ENCODE results near the gene RLF.

Gene RLF

DNA sequence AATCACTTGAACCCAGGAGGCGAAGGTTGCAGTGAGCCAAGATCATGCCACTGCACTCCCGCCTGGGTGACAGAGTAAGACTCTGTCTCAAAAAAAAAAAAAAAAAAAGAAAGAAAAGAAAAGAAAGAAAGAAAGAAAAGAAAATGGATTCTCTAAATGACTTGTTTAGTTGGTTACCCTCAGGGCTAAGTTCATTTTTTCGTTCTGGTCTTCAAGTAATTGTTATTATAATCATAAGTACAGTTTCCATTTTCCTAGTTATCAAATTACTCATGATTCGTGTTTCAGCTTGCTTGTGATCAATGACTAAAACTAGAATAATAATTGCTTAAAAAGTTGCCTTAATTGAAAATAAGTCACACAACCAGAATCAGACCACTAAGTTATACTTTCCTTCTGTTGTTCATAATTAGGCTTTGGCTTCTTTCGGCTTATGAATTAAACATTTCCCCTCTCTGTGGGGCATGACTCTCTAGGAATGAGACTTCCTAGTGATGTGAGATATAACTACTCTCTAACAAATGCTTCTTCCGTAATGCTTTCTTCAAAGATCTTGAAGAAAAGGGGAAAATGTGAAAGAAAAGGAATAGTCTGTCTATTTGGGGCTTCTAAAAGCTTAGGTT lies 9.6 kb upstream of the RLF start:
- Histone ChIP-seq H3K36me3 (replicated peaks in 1 of 2; ENCODE audit: control insufficient read depth in 2 of 2, insufficient read depth in 2 of 2, low read length in 2 of 2) (no peaks in the 10 kb centered on the region), H2AFZ (ENCODE audit: low read length) (peak overlapping the region; percentile 78), H3K27ac (replicated peaks; ENCODE audit: low read length) (no peak overlapping the region), H3K14ac (ENCODE audit: low read length) (no peak overlapping the region), H3K23ac (ENCODE audit: low read depth, low read length, poor library complexity) (no peak overlapping the region), H3K9ac (ENCODE audit: low read depth, low read length, poor library complexity) (no peak overlapping the region), H3K79me1 (ENCODE audit: low read depth, low read length) (no peaks in the 10 kb centered on the region), H2AK5ac (ENCODE audit: low read depth, low read length) (no peak overlapping the region), H3K27me3 (ENCODE audit: control insufficient read depth in 3 of 3, insufficient read depth in 3 of 3, low read depth in 1 of 3, low read length in 3 of 3) (peaks cover 0 to 9% (median 0%) of the 10 kb centered on the region in 3 experiments), H4K91ac (ENCODE audit: low read depth, low read length, poor library complexity) (no peak overlapping the region), H4K8ac (ENCODE audit: low read depth, low read length) (no peak overlapping the region), H3K4ac (ENCODE audit: low read length) (no peak overlapping the region), H2BK15ac (ENCODE audit: low read length) (no peak overlapping the region), H3K4me2 (ENCODE audit: insufficient read depth, low read length, poor library complexity, severe bottlenecking) (no peak overlapping the region), H3K4me1 (ENCODE audit: control insufficient read depth in 2 of 2, insufficient read depth in 1 of 2, low read depth in 1 of 2, low read length in 2 of 2) (peaks cover 0 to 2% of the 10 kb centered on the region in 2 donors), H2BK120ac (ENCODE audit: low read depth, low read length) (no peak overlapping the region), H2BK5ac (ENCODE audit: low read length) (no peak overlapping the region), H3K4me3 (ENCODE audit: low read length in 2 of 2) (no peak overlapping the region), H3K18ac (ENCODE audit: low read length) (no peak overlapping the region), H2BK12ac (ENCODE audit: low read length) (no peak overlapping the region), H3K9me3 (replicated peaks in 1 of 2; ENCODE audit: control insufficient read depth in 2 of 2, insufficient read depth in 1 of 2, low read depth in 1 of 2, low read length in 2 of 2) (no peaks in the 10 kb centered on the region)
- WGBS, 2 donors (ENCODE audit: extremely low coverage in 2 of 2, insufficient read length in 2 of 2, insufficient replicate concordance in 1 of 2) = no CpG with 5 or more reads among the region's 6 CpGs
- DNase-seq (ENCODE audit: low spot score) = no peak

DNA sequence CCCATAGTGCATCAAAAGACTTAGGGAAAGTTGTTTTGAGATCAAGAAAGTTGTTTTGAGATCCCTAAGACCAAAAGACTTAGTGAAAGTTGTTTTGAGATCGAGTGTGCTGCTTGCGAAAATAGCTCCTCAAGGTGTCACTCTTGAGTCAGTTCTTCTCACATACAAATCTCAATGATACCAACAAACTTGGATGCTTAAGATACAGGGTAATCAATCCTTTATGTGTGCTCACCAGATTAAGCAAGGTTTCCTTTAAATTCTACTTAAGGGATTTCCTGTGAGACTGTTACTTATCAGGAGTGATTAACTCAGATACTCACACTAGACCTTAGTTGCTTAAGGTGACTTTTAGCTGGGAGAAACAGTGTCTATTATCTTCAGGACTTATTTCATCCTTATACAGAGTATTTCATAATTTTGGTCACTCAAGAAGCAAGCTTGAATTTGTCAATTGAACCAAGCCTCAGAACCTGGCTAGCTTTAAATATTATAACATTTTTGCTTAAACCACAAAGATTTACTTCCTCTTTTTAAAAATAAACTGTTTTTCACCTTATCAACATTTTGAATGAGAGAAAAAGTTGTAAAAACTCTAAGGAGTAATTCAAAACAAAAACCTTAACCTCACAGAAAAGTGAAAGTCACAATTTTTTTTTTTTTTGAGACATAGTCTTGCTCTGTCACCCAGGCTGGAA lies 8.0 kb upstream of the RLF start:
- no peak overlapping the region for H3K18ac ChIP-seq (ENCODE audit: low read length)
- H3K23ac ChIP-seq (ENCODE audit: low read depth, low read length, poor library complexity) = no peak overlapping the region
- no peak overlapping the region for H2BK5ac ChIP-seq (ENCODE audit: low read length)
- no peak overlapping the region for H3K4ac ChIP-seq (ENCODE audit: low read length)
- peak; percentile 31 for DNase-seq (ENCODE audit: low spot score)
- no peak overlapping the region for H3K27ac ChIP-seq (replicated peaks; ENCODE audit: low read length)
- no peak overlapping the region for H2BK12ac ChIP-seq (ENCODE audit: low read length)
- no peak overlapping the region for H3K4me3 ChIP-seq (ENCODE audit: low read length in 2 of 2)
- no peak overlapping the region for H2AK5ac ChIP-seq (ENCODE audit: low read depth, low read length)
- H3K27me3 ChIP-seq (ENCODE audit: control insufficient read depth in 3 of 3, insufficient read depth in 3 of 3, low read depth in 1 of 3, low read length in 3 of 3) = no peaks in the 10 kb centered on the region
- peaks cover 0 to 2% of the 10 kb centered on the region in 2 donors for H3K4me1 ChIP-seq (ENCODE audit: control insufficient read depth in 2 of 2, insufficient read depth in 1 of 2, low read depth in 1 of 2, low read length in 2 of 2)
- WGBS, 2 donors (ENCODE audit: extremely low coverage in 2 of 2, insufficient read length in 2 of 2, insufficient replicate concordance in 1 of 2) = no CpG with 5 or more reads among the region's 2 CpGs
- H3K14ac ChIP-seq (ENCODE audit: low read length) = no peak overlapping the region
- no peak overlapping the region for H4K91ac ChIP-seq (ENCODE audit: low read depth, low read length, poor library complexity)
- no peak overlapping the region for H2BK120ac ChIP-seq (ENCODE audit: low read depth, low read length)
- no peaks in the 10 kb centered on the region for H3K36me3 ChIP-seq (replicated peaks in 1 of 2; ENCODE audit: control insufficient read depth in 2 of 2, insufficient read depth in 2 of 2, low read length in 2 of 2)
- no peaks in the 10 kb centered on the region for H3K9me3 ChIP-seq (replicated peaks in 1 of 2; ENCODE audit: control insufficient read depth in 2 of 2, insufficient read depth in 1 of 2, low read depth in 1 of 2, low read length in 2 of 2)
- no peak overlapping the region for H4K8ac ChIP-seq (ENCODE audit: low read depth, low read length)
- H3K4me2 ChIP-seq (ENCODE audit: insufficient read depth, low read length, poor library complexity, severe bottlenecking) = no peak overlapping the region
- no peak overlapping the region for H2BK15ac ChIP-seq (ENCODE audit: low read length)
- H3K79me1 ChIP-seq (ENCODE audit: low read depth, low read length) = no peaks in the 10 kb centered on the region
- H2AFZ ChIP-seq (ENCODE audit: low read length) = peak overlapping the region; percentile 78
- H3K9ac ChIP-seq (ENCODE audit: low read depth, low read length, poor library complexity) = no peak overlapping the region

- Histone ChIP-seq H3K23ac (ENCODE audit: low read depth, low read length, poor library complexity) (no peak overlapping the region), H4K8ac (ENCODE audit: low read depth, low read length) (no peak overlapping the region), H2BK120ac (ENCODE audit: low read depth, low read length) (no peak overlapping the region), H3K9me3 (replicated peaks in 1 of 2; ENCODE audit: control insufficient read depth in 2 of 2, insufficient read depth in 1 of 2, low read depth in 1 of 2, low read length in 2 of 2) (no peaks in the 10 kb centered on the region), H2BK5ac (ENCODE audit: low read length) (no peak overlapping the region), H3K36me3 (replicated peaks in 1 of 2; ENCODE audit: control insufficient read depth in 2 of 2, insufficient read depth in 2 of 2, low read length in 2 of 2) (no peaks in the 10 kb centered on the region), H4K91ac (ENCODE audit: low read depth, low read length, poor library complexity) (no peak overlapping the region), H3K79me1 (ENCODE audit: low read depth, low read length) (no peaks in the 10 kb centered on the region), H2BK12ac (ENCODE audit: low read length) (no peak overlapping the region), H2AK5ac (ENCODE audit: low read depth, low read length) (no peak overlapping the region), H3K4me2 (ENCODE audit: insufficient read depth, low read length, poor library complexity, severe bottlenecking) (no peak overlapping the region), H3K4me1 (ENCODE audit: control insufficient read depth in 2 of 2, insufficient read depth in 1 of 2, low read depth in 1 of 2, low read length in 2 of 2) (peaks cover 0 to 2% of the 10 kb centered on the region in 2 donors), H3K27ac (replicated peaks; ENCODE audit: low read length) (no peak overlapping the region), H3K9ac (ENCODE audit: low read depth, low read length, poor library complexity) (no peak overlapping the region), H2AFZ (ENCODE audit: low read length) (no peak overlapping the region), H3K4me3 (ENCODE audit: low read length in 2 of 2) (no peak overlapping the region), H3K18ac (ENCODE audit: low read length) (no peak overlapping the region), H3K4ac (ENCODE audit: low read length) (no peak overlapping the region), H2BK15ac (ENCODE audit: low read length) (no peak overlapping the region), H3K14ac (ENCODE audit: low read length) (no peak overlapping the region), H3K27me3 (ENCODE audit: control insufficient read depth in 3 of 3, insufficient read depth in 3 of 3, low read depth in 1 of 3, low read length in 3 of 3) (no peaks in the 10 kb centered on the region)
- no peak for DNase-seq (ENCODE audit: low spot score)
- no CpG with 5 or more reads among the region's 3 CpGs for WGBS, 2 donors (ENCODE audit: extremely low coverage in 2 of 2, insufficient read length in 2 of 2, insufficient replicate concordance in 1 of 2)
Observed at GRCh38 chr1:40155135-40155534, 6.1 kb upstream of the RLF start.

GRCh38 chr1:40155910-40156309 lies 5.3 kb upstream of the RLF start:
- Histone ChIP-seq H3K18ac (ENCODE audit: low read length) (no peak overlapping the region), H3K23ac (ENCODE audit: low read depth, low read length, poor library complexity) (no peak overlapping the region), H3K36me3 (replicated peaks in 1 of 2; ENCODE audit: control insufficient read depth in 2 of 2, insufficient read depth in 2 of 2, low read length in 2 of 2) (no peaks in the 10 kb centered on the region), H3K27me3 (ENCODE audit: control insufficient read depth in 3 of 3, insufficient read depth in 3 of 3, low read depth in 1 of 3, low read length in 3 of 3) (no peaks in the 10 kb centered on the region), H3K4ac (ENCODE audit: low read length) (no peak overlapping the region), H3K9ac (ENCODE audit: low read depth, low read length, poor library complexity) (no peak overlapping the region), H3K79me1 (ENCODE audit: low read depth, low read length) (no peaks in the 10 kb centered on the region), H4K8ac (ENCODE audit: low read depth, low read length) (no peak overlapping the region), H2BK15ac (ENCODE audit: low read length) (no peak overlapping the region), H3K4me3 (ENCODE audit: low read length in 2 of 2) (no peak overlapping the region), H2BK120ac (ENCODE audit: low read depth, low read length) (no peak overlapping the region), H2BK12ac (ENCODE audit: low read length) (no peak overlapping the region), H3K27ac (replicated peaks; ENCODE audit: low read length) (no peak overlapping the region), H4K91ac (ENCODE audit: low read depth, low read length, poor library complexity) (no peak overlapping the region), H3K4me1 (ENCODE audit: control insufficient read depth in 2 of 2, insufficient read depth in 1 of 2, low read depth in 1 of 2, low read length in 2 of 2) (peaks cover 0 to 4% of the 10 kb centered on the region in 2 donors), H2AK5ac (ENCODE audit: low read depth, low read length) (no peak overlapping the region), H3K9me3 (replicated peaks in 1 of 2; ENCODE audit: control insufficient read depth in 2 of 2, insufficient read depth in 1 of 2, low read depth in 1 of 2, low read length in 2 of 2) (no peaks in the 10 kb centered on the region), H3K4me2 (ENCODE audit: insufficient read depth, low read length, poor library complexity, severe bottlenecking) (no peak overlapping the region), H2AFZ (ENCODE audit: low read length) (peak overlapping the region; percentile 62), H2BK5ac (ENCODE audit: low read length) (no peak overlapping the region), H3K14ac (ENCODE audit: low read length) (no peak overlapping the region)
- no peak for DNase-seq (ENCODE audit: low spot score)
- WGBS, 2 donors (ENCODE audit: extremely low coverage in 2 of 2, insufficient read length in 2 of 2, insufficient replicate concordance in 1 of 2) = no CpG with 5 or more reads among the region's 3 CpGs

Measured in neuronal stem cell (in vitro differentiated cells).